H1 (cell line): Measurements from ENCODE around the gene LDB1. TPM values are rescaled to one million over a fixed set of nuclear protein-coding genes. Genes with fewer than 3 reads are reported as not detected.

Experiments used
- ASH2L ChIP-seq: fragments of 200-600, 300-600 bp; sonication (generic); IDR thresholded peaks from one replicate; pipeline ENCODE4 v1.7.1; 2017; ENCODE audit warnings: low read length
- CREB1 ChIP-seq: IDR thresholded peaks from 2 replicates; pipeline ENCODE4 v1.6.1; 2012; ENCODE audit warnings: inconsistent platforms
- GABPA ChIP-seq: IDR thresholded peaks from 2 replicates; pipeline ENCODE4 v1.6.1; 2011; ENCODE audit warnings: mild to moderate bottlenecking, low read length, moderate library complexity, borderline replicate concordance; ENCODE audit not compliant: insufficient read depth
- HDAC2 ChIP-seq, 2 experiments: fragments of 300-600 bp in 1 of 2; sonication (generic) in 1 of 2; IDR thresholded peaks; 2 replicates each; pipeline ENCODE4 v1.6.1; 2011 to 2012; ENCODE audit warnings: low read depth in 2 of 2, low read length in 2 of 2, mild to moderate bottlenecking in 2 of 2, moderate library complexity in 2 of 2, borderline replicate concordance in 1 of 2, inconsistent platforms in 1 of 2
- PHF8 ChIP-seq: fragments of 200-600 bp; sonication (generic); conservative IDR thresholded peaks from 2 replicates; pipeline ENCODE4 v1.7.1; 2012; ENCODE audit warnings: low read depth, mild to moderate bottlenecking, inconsistent platforms, low read length, moderate library complexity
- RAD21 ChIP-seq, 2 experiments: IDR thresholded peaks in 1 of 2; conservative IDR thresholded peaks in 1 of 2; 2 replicates each; pipeline ENCODE4 v1.6.1; 2011; ENCODE audit warnings: low read depth in 2 of 2, low read length in 2 of 2, improper control_type of control experiment in 1 of 2, inconsistent platforms in 1 of 2, mild to moderate bottlenecking in 1 of 2, moderate library complexity in 1 of 2
- YY1 ChIP-seq: IDR thresholded peaks from 2 replicates; pipeline ENCODE4 v1.6.1; 2011; ENCODE audit warnings: low read depth, mild to moderate bottlenecking, low read length
- polyA plus RNA-seq, 7 experiments: library from polyadenylated mRNA; depleted of rRNA in 3 of 7; stranded (reverse) in 5 of 7; unstranded in 2 of 7; fragments of >200 nt in 5 of 7; fragments of 200-250 nt in 2 of 7; gene quantifications; 1 replicate in 5 of 7; 2 replicates in 1 of 7; 4 replicates in 1 of 7; pipeline versions ENCODE4 v1.2.1 to v1.2.3, GENCODE V29; 2011 to 2013; ENCODE audit warnings: missing spikeins in 2 of 7, mixed read lengths in 2 of 7
- total RNA-seq: library from RNA; stranded (reverse); fragmentation: NEBNext Ultra II Directional; extraction: Animal tissue kit (Norgen Biotek cat#: 25700); gene quantifications from 2 replicates; pipeline ENCODE4 v1.2.1, GENCODE V29; 2021

LDB1 gene
- total and polyA plus RNA-seq, 2 of the 8 experiments (the other 6 are each of a cell fraction or from before 2014, with no cell fraction given) = 88.4 to 138 TPM

- TF ChIP-seq ASH2L (no peak), GABPA (no peak), RAD21 (IDR thresholded peaks at IDR 0.05 in 1 of 2, conservative IDR thresholded peaks at IDR 0.05 in 1 of 2; ENCODE audit: low read depth in 2 of 2, low read length in 2 of 2) (peak; percentile 86 to 89), HDAC2 (IDR thresholded peaks at IDR 0.05; ENCODE audit: borderline replicate concordance in 1 of 2, low read depth in 2 of 2, low read length in 2 of 2) (0 out of 4 replicates have a peak, but pooled peaks of 1 of the 2 experiments have one; percentile 33), YY1 (0 out of 2 replicates have a peak, but pooled peaks have one; percentile 22), PHF8 (no peak), CREB1 (0 out of 2 replicates have a peak, but pooled peaks have one; percentile 21)
These were observed 47.3 kb downstream of the LDB1 start (continued) for GRCh38 chr10:102072673-102073527.
